BJ (cell line): Measurements from ENCODE around the gene FOXO4. TPM values are rescaled to one million over a fixed set of nuclear protein-coding genes. Genes with fewer than 3 reads are reported as not detected.

Source experiments
- CTCF ChIA-PET: fragments of 350-600 bp; formaldehyde crosslinking; extraction: SDS; loops from one replicate; lab custom pipeline; 2021; ENCODE audit warnings: antibody characterized with exemption, inconsistent platforms; lab: Yijun Ruan, JAX
- POLR2A ChIA-PET: fragments of 300-600 bp; sonication (Branson Sonifier 250); formaldehyde crosslinking; extraction: SDS; loops from one replicate; lab custom pipeline; 2021; ENCODE audit warnings: antibody characterized with exemption; lab: Charles Lee
- DNase-seq: peaks from one replicate; pipeline ENCODE4 v3.0.0-alpha.2; 2011; ENCODE audit warnings: low read depth
- H3K27me3 ChIP-seq: 2 replicates; pipeline ENCODE4 v1.6.0; 2011; ENCODE audit warnings: low read length; ENCODE audit not compliant: control insufficient read depth, insufficient read depth
- H3K36me3 ChIP-seq: 2 replicates; pipeline ENCODE4 v1.5.1; 2011; ENCODE audit warnings: low read length; ENCODE audit not compliant: control insufficient read depth, insufficient read depth
- H3K4me3 ChIP-seq: 2 replicates; pipeline ENCODE4 v1.5.1; 2011; ENCODE audit warnings: low read depth, mild to moderate bottlenecking, control low read depth, low read length
- CTCF ChIP-seq: IDR thresholded peaks from 2 replicates; pipeline ENCODE4 v1.5.1; 2011; ENCODE audit warnings: low read depth, mild to moderate bottlenecking, control low read depth, inconsistent platforms, low read length, moderate library complexity; ENCODE audit not compliant: insufficient read depth
- polyA plus RNA-seq: library from polyadenylated mRNA; depleted of rRNA; stranded (reverse); fragments of >200 nt; gene quantifications from 2 replicates; pipeline ENCODE4 v1.2.3, GENCODE V29; 2011

FOXO4 gene
- polyA plus RNA-seq, 1 experiment = 2.4 TPM

- H3K27me3 ChIP-seq = no peaks in the 10 kb centered on the region
- ChIA-PET POLR2A (no interaction called here), CTCF (no interaction called here)
- no peaks in the 10 kb centered on the region for H3K36me3 ChIP-seq
- no peak for TF ChIP-seq CTCF
- no peak overlapping the region for H3K4me3 ChIP-seq
- DNase-seq = no peak
These were observed 7.7 kb downstream of the FOXO4 start for GRCh38 chrX:71103110-71103983.

- no peaks in the 10 kb centered on the region for H3K36me3 ChIP-seq
- POLR2A ChIA-PET = interaction anchor here (1.5 kb wide), 1 partner anchor 13 kb away, joined by 4 read pairs; the partner anchor contains the start of gene MED12
- no peaks in the 10 kb centered on the region for H3K27me3 ChIP-seq
- CTCF ChIA-PET = interaction anchor here (1.0 kb wide), 1 partner anchor 13 kb away, joined by 3 read pairs; the partner anchor contains the start of gene MED12
- H3K4me3 ChIP-seq = no peak overlapping the region
- DNase-seq = no peak
- no peak for TF ChIP-seq CTCF
These were observed 10.0 kb downstream of the FOXO4 start for GRCh38 chrX:71105628-71106027.

GRCh38 chrX:71106427-71106826 is 10.8 kb downstream of the FOXO4 start, which contains the start of gene CXorf65:
Gene CXorf65, minus strand, starts transcription at chrX:71106740. Its CDS starts 184 bp downstream, at chrX:71106556.
- ChIA-PET CTCF (interaction anchor here (1.0 kb wide), 1 partner anchor 12 kb away, joined by 3 read pairs; the partner anchor contains the start of gene MED12), POLR2A (interaction anchor here (1.5 kb wide), 1 partner anchor 12 kb away, joined by 4 read pairs; the partner anchor contains the start of gene MED12)
- no peak for DNase-seq

DNA sequence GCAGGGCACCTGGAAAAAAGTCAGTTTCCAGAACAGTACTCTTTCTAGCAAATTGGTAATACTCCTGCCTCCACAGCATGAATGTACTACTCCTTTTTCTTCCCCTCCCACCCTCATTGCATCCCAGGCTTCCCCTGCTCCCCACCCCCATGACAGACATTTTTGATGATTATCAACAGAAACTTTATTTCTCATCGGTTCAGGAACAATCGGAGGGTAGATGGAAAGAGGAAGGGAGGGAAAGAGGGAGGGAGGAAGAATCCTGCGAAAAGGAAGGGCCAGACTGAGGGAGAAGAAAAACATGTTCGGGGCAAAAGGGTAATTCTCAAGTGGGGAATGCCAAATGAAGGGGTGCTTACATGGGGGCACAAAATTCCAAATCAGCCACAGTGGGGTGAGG is 11.6 kb downstream of the FOXO4 start:
- ChIA-PET POLR2A (no interaction called here), CTCF (no interaction called here)
- Histone ChIP-seq H3K4me3 (no peak overlapping the region), H3K36me3 (no peaks in the 10 kb centered on the region), H3K27me3 (peaks cover 2% of the 10 kb centered on the region; the same call in 1 of the 2 replicates)
- TF ChIP-seq CTCF = no peak
- no peak for DNase-seq

More at GRCh38 chrX:71106427-71106826, 10.8 kb downstream of the FOXO4 start, which contains the start of gene CXorf65:
- Histone ChIP-seq H3K36me3 (no peaks in the 10 kb centered on the region), H3K4me3 (no peak within 1 kb of the TSS), H3K27me3 (no peaks in the 10 kb centered on the region)
- TF ChIP-seq CTCF = no peak

DNA sequence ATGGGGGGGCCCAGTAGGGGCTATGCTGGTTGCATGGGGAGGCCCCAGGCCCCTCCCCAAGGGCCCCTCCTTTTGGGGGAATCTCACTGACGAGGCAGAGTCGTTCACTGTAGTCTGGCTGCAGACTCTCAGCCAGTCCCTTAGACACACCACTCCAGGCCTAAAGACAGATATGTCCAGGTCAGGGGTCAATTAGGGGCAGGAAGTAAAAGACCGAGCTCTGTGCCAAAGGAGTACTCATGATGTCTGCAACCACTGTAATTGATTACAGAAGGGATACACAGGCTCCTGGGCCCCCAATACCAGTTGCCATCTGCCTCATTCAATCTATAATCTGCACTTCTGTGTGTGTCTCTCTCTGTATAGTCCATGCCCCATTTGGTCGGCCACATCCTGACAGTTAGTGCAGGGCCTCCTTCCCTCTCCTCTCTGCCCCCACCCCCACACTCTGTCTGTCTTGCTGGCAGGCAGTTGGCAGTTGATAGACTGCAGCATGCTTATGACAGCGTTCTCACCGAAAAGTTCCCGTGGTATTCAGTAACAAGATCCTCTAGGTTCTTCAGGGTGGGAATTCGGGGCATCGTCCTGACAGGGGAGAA is 12.2 kb downstream of the FOXO4 start:
- DNase-seq = no peak
- ChIA-PET POLR2A (no interaction called here), CTCF (interaction anchor here (0.7 kb wide), 1 partner anchor 30 kb away, joined by 3 read pairs; no protein-coding TSS in a partner anchor)

More for the DNA sequence above, 12.2 kb downstream of the FOXO4 start:
- no peaks in the 10 kb centered on the region for H3K36me3 ChIP-seq
- H3K27me3 ChIP-seq = peaks cover 2% of the 10 kb centered on the region; the same call in 1 of the 2 replicates
- no peak for TF ChIP-seq CTCF
- no peak overlapping the region for H3K4me3 ChIP-seq
